ENCODE results near the gene ARL10. TPM values are rescaled to one million over a fixed set of nuclear protein-coding genes. Genes with fewer than 3 reads are reported as not detected.

ARL10 gene
- total and polyA plus RNA-seq, 2 donors = 3.6 to 20.8 TPM

- no peak for DNase-seq (ENCODE audit: extremely low spot score)
- 93% methylated on average over 13 of the region's 13 CpGs for whole genome bisulfite sequencing
- no peaks in the 10 kb centered on the region for H3K36me3 ChIP-seq (ENCODE audit: insufficient read depth)
- H3K4me3 ChIP-seq (ENCODE audit: low read depth, low read length) = no peak overlapping the region
- no peaks in the 10 kb centered on the region for H3K4me1 ChIP-seq (ENCODE audit: insufficient read depth)
- no peak overlapping the region for H3K27ac ChIP-seq (ENCODE audit: low read depth)
These were observed 6.6 kb downstream of the ARL10 start for GRCh38 chr5:176371621-176372539.

- Histone ChIP-seq H3K4me3 (ENCODE audit: low read depth, low read length) (no peak overlapping the region), H3K27ac (ENCODE audit: low read depth) (no peak overlapping the region), H3K36me3 (ENCODE audit: insufficient read depth) (no peaks in the 10 kb centered on the region), H3K4me1 (ENCODE audit: insufficient read depth) (no peaks in the 10 kb centered on the region)
- WGBS = 65% methylated on average over 7 of the region's 7 CpGs
- DNase-seq (ENCODE audit: extremely low spot score) = no peak
These were observed 8.0 kb downstream of the ARL10 start for GRCh38 chr5:176373100-176373818.

- H3K27ac ChIP-seq (ENCODE audit: low read depth) = no peak overlapping the region
- no peaks in the 10 kb centered on the region for H3K36me3 ChIP-seq (ENCODE audit: insufficient read depth)
- H3K4me1 ChIP-seq (ENCODE audit: insufficient read depth) = no peaks in the 10 kb centered on the region
- H3K4me3 ChIP-seq (ENCODE audit: low read depth, low read length) = no peak overlapping the region
- no peak for DNase-seq (ENCODE audit: extremely low spot score)
- WGBS = 87% methylated on average over 3 of the region's 3 CpGs
These were observed 14.6 kb downstream of the ARL10 start for GRCh38 chr5:176379881-176380280.

GRCh38 chr5:176381423-176381822, 16.1 kb downstream of the ARL10 start:
- Histone ChIP-seq H3K36me3 (ENCODE audit: insufficient read depth) (no peaks in the 10 kb centered on the region), H3K4me3 (ENCODE audit: low read depth, low read length) (no peak overlapping the region), H3K4me1 (ENCODE audit: insufficient read depth) (no peaks in the 10 kb centered on the region), H3K27ac (ENCODE audit: low read depth) (no peak overlapping the region)
- no peak for DNase-seq (ENCODE audit: extremely low spot score)
- 51% methylated on average over 3 of the region's 3 CpGs for WGBS

GRCh38 chr5:176381979-176382378, 16.7 kb downstream of the ARL10 start:
- DNase-seq (ENCODE audit: extremely low spot score) = no peak

GRCh38 chr5:176382721-176383120, 17.4 kb downstream of the ARL10 start:
- WGBS = 78% methylated on average over 3 of the region's 3 CpGs
- H3K27ac ChIP-seq (ENCODE audit: low read depth) = no peak overlapping the region
- H3K4me1 ChIP-seq (ENCODE audit: insufficient read depth) = no peaks in the 10 kb centered on the region
- no peak for DNase-seq (ENCODE audit: extremely low spot score)
- H3K4me3 ChIP-seq (ENCODE audit: low read depth, low read length) = no peak overlapping the region
- no peaks in the 10 kb centered on the region for H3K36me3 ChIP-seq (ENCODE audit: insufficient read depth)

More at GRCh38 chr5:176381979-176382378, 16.7 kb downstream of the ARL10 start:
- Histone ChIP-seq H3K4me1 (ENCODE audit: insufficient read depth) (no peaks in the 10 kb centered on the region), H3K27ac (ENCODE audit: low read depth) (no peak overlapping the region), H3K36me3 (ENCODE audit: insufficient read depth) (no peaks in the 10 kb centered on the region), H3K4me3 (ENCODE audit: low read depth, low read length) (no peak overlapping the region)
- WGBS = 90% methylated on average over 3 of the region's 3 CpGs

GRCh38 chr5:176383248-176383905, 18.1 kb downstream of the ARL10 start:
- no peak for DNase-seq (ENCODE audit: extremely low spot score)
- H3K27ac ChIP-seq (ENCODE audit: low read depth) = no peak overlapping the region
- no peaks in the 10 kb centered on the region for H3K36me3 ChIP-seq (ENCODE audit: insufficient read depth)
- WGBS = 82% methylated on average over 15 of the region's 15 CpGs
- no peaks in the 10 kb centered on the region for H3K4me1 ChIP-seq (ENCODE audit: insufficient read depth)
- H3K4me3 ChIP-seq (ENCODE audit: low read depth, low read length) = no peak overlapping the region

GRCh38 chr5:176383961-176384360, 18.7 kb downstream of the ARL10 start:
- 83% methylated on average over 9 of the region's 9 CpGs for WGBS
- no peak overlapping the region for H3K27ac ChIP-seq (ENCODE audit: low read depth)
- no peak for DNase-seq (ENCODE audit: extremely low spot score)

GRCh38 chr5:176384366-176384930, 19.2 kb downstream of the ARL10 start:
- WGBS = 93% methylated on average over 8 of the region's 8 CpGs
- H3K4me3 ChIP-seq (ENCODE audit: low read depth, low read length) = no peak overlapping the region
- H3K27ac ChIP-seq (ENCODE audit: low read depth) = no peak overlapping the region
- no peak for DNase-seq (ENCODE audit: extremely low spot score)
- H3K4me1 ChIP-seq (ENCODE audit: insufficient read depth) = no peaks in the 10 kb centered on the region
- H3K36me3 ChIP-seq (ENCODE audit: insufficient read depth) = no peaks in the 10 kb centered on the region

More at GRCh38 chr5:176383961-176384360, 18.7 kb downstream of the ARL10 start:
- no peaks in the 10 kb centered on the region for H3K4me1 ChIP-seq (ENCODE audit: insufficient read depth)
- H3K4me3 ChIP-seq (ENCODE audit: low read depth, low read length) = no peak overlapping the region
- H3K36me3 ChIP-seq (ENCODE audit: insufficient read depth) = no peaks in the 10 kb centered on the region

GRCh38 chr5:176384991-176385390, 19.7 kb downstream of the ARL10 start:
- no peak overlapping the region for H3K27ac ChIP-seq (ENCODE audit: low read depth)
- no peaks in the 10 kb centered on the region for H3K36me3 ChIP-seq (ENCODE audit: insufficient read depth)
- H3K4me1 ChIP-seq (ENCODE audit: insufficient read depth) = no peaks in the 10 kb centered on the region
- WGBS = 94% methylated on average over 12 of the region's 12 CpGs
- no peak for DNase-seq (ENCODE audit: extremely low spot score)
- no peak overlapping the region for H3K4me3 ChIP-seq (ENCODE audit: low read depth, low read length)

GRCh38 chr5:176386491-176386890, 21.2 kb downstream of the ARL10 start:
- Histone ChIP-seq H3K4me1 (ENCODE audit: insufficient read depth) (no peaks in the 10 kb centered on the region), H3K4me3 (ENCODE audit: low read depth, low read length) (no peak overlapping the region), H3K36me3 (ENCODE audit: insufficient read depth) (no peaks in the 10 kb centered on the region), H3K27ac (ENCODE audit: low read depth) (no peak overlapping the region)
- DNase-seq (ENCODE audit: extremely low spot score) = no peak
- 76% methylated on average over 1 of the region's 1 CpG for WGBS

- Histone ChIP-seq H3K36me3 (ENCODE audit: insufficient read depth) (peaks cover 4% of the 10 kb centered on the region), H3K4me3 (ENCODE audit: low read depth, low read length) (peak overlapping the region; percentile 77), H3K27ac (ENCODE audit: low read depth) (no peak overlapping the region), H3K4me1 (ENCODE audit: insufficient read depth) (no peaks in the 10 kb centered on the region)
- DNase-seq (ENCODE audit: extremely low spot score) = no peak
- WGBS = 38% methylated on average over 8 of the region's 8 CpGs
These were observed 22.2 kb downstream of the ARL10 start for GRCh38 chr5:176387384-176387925.

GRCh38 chr5:176388003-176388443, 22.7 kb downstream of the ARL10 start:
- DNase-seq (ENCODE audit: extremely low spot score) = no peak
- Histone ChIP-seq H3K36me3 (ENCODE audit: insufficient read depth) (peaks cover 6% of the 10 kb centered on the region), H3K4me3 (ENCODE audit: low read depth, low read length) (peak overlapping the region; percentile 77), H3K27ac (ENCODE audit: low read depth) (no peak overlapping the region), H3K4me1 (ENCODE audit: insufficient read depth) (no peaks in the 10 kb centered on the region)
- WGBS = under 1% methylated on average over 29 of the region's 29 CpGs
